Hepatocyte (in vitro differentiated cells): ENCODE measurements around the gene RUSF1. TPM values are rescaled to one million over a fixed set of nuclear protein-coding genes. Genes with fewer than 3 reads are reported as not detected.

Source experiments
- DNase-seq: peaks from one replicate; pipeline ENCODE4 v3.0.0-alpha.2; 2016; ENCODE audit warnings: low spot score
- H2AFZ ChIP-seq: fragments of 200-600 bp; sonication (generic); 2 replicates; pipeline ENCODE4 v1.6.0; 2016; ENCODE audit warnings: antibody characterized with exemption, mild to moderate bottlenecking
- H3K27ac ChIP-seq: fragments of 200-600 bp; sonication (generic); 2 replicates; pipeline ENCODE4 v1.5.1; 2016; ENCODE audit warnings: mild to moderate bottlenecking
- H3K27me3 ChIP-seq: fragments of 200-600 bp; sonication (generic); 2 replicates; pipeline ENCODE4 v1.6.1; 2016
- H3K36me3 ChIP-seq: fragments of 200-600 bp; sonication (generic); replicated peaks from 2 replicates; pipeline ENCODE4 v1.5.1; 2016; ENCODE audit warnings: low read depth; ENCODE audit not compliant: insufficient read depth
- H3K4me1 ChIP-seq: fragments of 200-600 bp; sonication (generic); 2 replicates; pipeline ENCODE4 v1.5.1; 2016; ENCODE audit warnings: mild to moderate bottlenecking, moderate library complexity; ENCODE audit not compliant: insufficient read depth
- H3K4me2 ChIP-seq: fragments of 200-600 bp; sonication (generic); 2 replicates; pipeline ENCODE4 v1.6.0; 2016
- H3K4me3 ChIP-seq: fragments of 200-600 bp; sonication (generic); 2 replicates; pipeline ENCODE4 v1.5.1; 2016; ENCODE audit warnings: mild to moderate bottlenecking
- H3K79me2 ChIP-seq: fragments of 200-600 bp; sonication (generic); 2 replicates; pipeline ENCODE4 v1.6.0; 2017; ENCODE audit warnings: mild to moderate bottlenecking
- H3K9me2 ChIP-seq: fragments of 200-600 bp; sonication (generic); replicated peaks from 2 replicates; pipeline ENCODE4 v1.6.0; 2017; ENCODE audit warnings: mild to moderate bottlenecking; ENCODE audit not compliant: insufficient read depth
- H3K9me3 ChIP-seq: fragments of 200-600 bp; sonication (generic); 2 replicates; pipeline ENCODE4 v1.5.1; 2016; ENCODE audit warnings: low read depth, mild to moderate bottlenecking
- H4K20me1 ChIP-seq: fragments of 200-600 bp; sonication (generic); 2 replicates; pipeline ENCODE4 v1.6.0; 2016; ENCODE audit warnings: mild to moderate bottlenecking; ENCODE audit not compliant: insufficient read depth, poor library complexity, severe bottlenecking
- EZH2 ChIP-seq: fragments of 200-600 bp; sonication (generic); IDR thresholded peaks from 2 replicates; pipeline ENCODE4 v1.6.1; 2016; ENCODE audit warnings: antibody characterized with exemption, mild to moderate bottlenecking, borderline replicate concordance
- EZH2phosphoT487 ChIP-seq: fragments of 200-600 bp; sonication (generic); IDR thresholded peaks from one replicate; pipeline ENCODE4 v1.6.1; 2018; ENCODE audit warnings: antibody characterized with exemption, mild to moderate bottlenecking, low read depth, moderate library complexity; ENCODE audit not compliant: unreplicated experiment, severe bottlenecking
- WGBS: methylation state at CpG from one replicate; pipeline ENCODE4 v1.1.6; 2016; ENCODE audit warnings: low lambda C conversion rate; ENCODE audit errors: missing lambda C conversion rate; 5-methylcytosine and 5-hydroxymethylcytosine counted together
- polyA plus RNA-seq: library from polyadenylated mRNA; unstranded; fragments of >200 nt; fragmentation: Nextera tagmentation; extraction: Ambion mirVana; gene quantifications from 2 replicates; pipeline ENCODE4 v1.2.1, GENCODE V29; 2016
- total RNA-seq: library from RNA; depleted of rRNA; stranded (reverse); fragments of >200 nt; gene quantifications from 2 replicates; pipeline ENCODE4 v1.2.3, GENCODE V29; 2014
- TF ChIP-seq, protein P1 (sequence below): fragments of 200-600 bp; sonication (generic); IDR thresholded peaks from 2 replicates; pipeline ENCODE4 v1.5.1; 2016; ENCODE audit warnings: antibody characterized with exemption, mild to moderate bottlenecking; ENCODE audit not compliant: poor library complexity

Gene RUSF1
- total and polyA plus RNA-seq, 2 experiments from 2014 or later = 56.6 to 77.2 TPM

DNA sequence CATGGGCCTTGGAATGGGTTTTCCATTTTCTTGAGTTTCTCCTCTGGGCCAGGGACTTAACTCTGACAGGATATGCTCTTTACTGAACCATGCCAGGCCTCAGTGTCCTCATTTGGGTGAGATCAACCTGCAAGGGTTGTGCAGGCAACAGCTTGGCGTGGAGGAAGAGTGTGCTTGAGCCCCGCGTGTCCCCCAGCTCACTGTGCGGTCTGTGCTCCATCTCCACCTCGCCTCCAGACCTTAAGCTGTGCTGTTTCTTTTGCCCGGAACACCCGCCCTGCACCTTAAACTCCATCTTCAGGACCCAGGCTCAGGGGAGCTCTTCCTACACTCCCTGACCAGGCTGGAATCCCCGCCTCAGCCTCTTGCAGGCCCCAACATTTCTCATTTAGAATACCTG, 9.7 kb downstream of the RUSF1 start:
- WGBS = 97% methylated on average over 8 of the region's 8 CpGs
- Histone ChIP-seq H3K27me3 (no peaks in the 10 kb centered on the region), H4K20me1 (no peaks in the 10 kb centered on the region), H3K9me2 (no peaks in the 10 kb centered on the region), H3K79me2 (peaks cover 8% of the 10 kb centered on the region), H3K27ac (no peak overlapping the region), H3K4me1 (peaks cover 7% of the 10 kb centered on the region), H3K4me3 (no peak overlapping the region), H2AFZ (no peak overlapping the region), H3K36me3 (no peaks in the 10 kb centered on the region), H3K4me2 (no peak overlapping the region), H3K9me3 (no peaks in the 10 kb centered on the region)
- TF ChIP-seq EZH2 (no peak), EZH2phosphoT487 (no peak)
- TF ChIP-seq, protein P1, sequence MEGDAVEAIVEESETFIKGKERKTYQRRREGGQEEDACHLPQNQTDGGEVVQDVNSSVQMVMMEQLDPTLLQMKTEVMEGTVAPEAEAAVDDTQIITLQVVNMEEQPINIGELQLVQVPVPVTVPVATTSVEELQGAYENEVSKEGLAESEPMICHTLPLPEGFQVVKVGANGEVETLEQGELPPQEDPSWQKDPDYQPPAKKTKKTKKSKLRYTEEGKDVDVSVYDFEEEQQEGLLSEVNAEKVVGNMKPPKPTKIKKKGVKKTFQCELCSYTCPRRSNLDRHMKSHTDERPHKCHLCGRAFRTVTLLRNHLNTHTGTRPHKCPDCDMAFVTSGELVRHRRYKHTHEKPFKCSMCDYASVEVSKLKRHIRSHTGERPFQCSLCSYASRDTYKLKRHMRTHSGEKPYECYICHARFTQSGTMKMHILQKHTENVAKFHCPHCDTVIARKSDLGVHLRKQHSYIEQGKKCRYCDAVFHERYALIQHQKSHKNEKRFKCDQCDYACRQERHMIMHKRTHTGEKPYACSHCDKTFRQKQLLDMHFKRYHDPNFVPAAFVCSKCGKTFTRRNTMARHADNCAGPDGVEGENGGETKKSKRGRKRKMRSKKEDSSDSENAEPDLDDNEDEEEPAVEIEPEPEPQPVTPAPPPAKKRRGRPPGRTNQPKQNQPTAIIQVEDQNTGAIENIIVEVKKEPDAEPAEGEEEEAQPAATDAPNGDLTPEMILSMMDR = no peak
- no peak for DNase-seq

DNA sequence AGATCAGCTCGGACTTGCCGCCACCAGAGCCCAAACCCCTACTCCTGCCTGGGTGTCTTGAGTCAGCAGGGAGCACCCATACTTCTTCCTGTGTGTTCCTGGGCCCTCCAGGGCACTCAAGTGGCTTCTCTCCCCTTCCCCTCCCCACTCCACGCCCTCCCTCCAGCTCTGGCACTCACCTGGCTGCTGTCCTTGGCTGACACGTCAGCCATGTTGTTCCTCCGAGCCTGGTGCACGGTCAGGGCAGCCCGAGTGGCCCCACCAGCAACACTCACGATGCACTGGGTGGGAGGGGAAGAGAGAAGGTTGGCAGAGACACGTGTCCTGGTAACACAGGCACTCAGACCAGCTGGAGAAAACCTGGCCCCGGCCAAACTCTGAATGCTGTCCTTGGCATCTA, 11.5 kb downstream of the RUSF1 start:
- TF ChIP-seq EZH2phosphoT487 (no peak), EZH2 (no peak)
- TF ChIP-seq, protein P1 = no peak
- WGBS = 96% methylated on average over 10 of the region's 10 CpGs

DNA sequence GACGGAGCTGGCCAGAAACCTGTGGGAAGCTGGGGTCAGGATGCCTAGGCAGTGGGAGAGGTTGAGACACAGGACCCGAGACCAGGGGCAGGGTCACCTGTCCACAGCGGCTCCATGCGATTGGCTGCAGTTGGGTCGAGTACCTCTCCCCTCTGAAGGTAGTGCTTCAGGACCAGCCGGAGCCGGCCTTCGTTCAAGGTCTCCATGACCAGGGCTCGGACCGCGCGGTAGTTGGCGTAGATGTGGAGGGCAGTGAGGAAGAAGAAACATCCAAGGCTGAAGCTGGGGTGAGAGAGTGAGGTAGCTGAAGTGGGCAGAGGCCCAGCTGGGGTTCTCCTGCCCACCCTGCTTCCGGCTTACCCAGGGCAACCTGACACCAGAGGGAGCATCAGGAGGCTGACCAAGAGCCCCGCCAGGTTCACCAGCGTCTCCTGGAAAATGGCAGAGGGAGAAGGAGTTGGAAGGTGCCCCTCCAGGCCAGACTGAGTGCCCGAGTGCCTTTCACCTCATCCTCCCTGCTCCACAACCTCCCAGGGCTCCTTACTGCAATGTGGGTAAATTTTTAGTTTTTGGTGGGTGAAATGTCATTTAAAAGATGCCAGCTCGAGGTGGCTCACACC, 14.6 kb downstream of the RUSF1 start:
- H3K4me2 ChIP-seq = no peak overlapping the region
- no peak overlapping the region for H3K27ac ChIP-seq
- H3K4me3 ChIP-seq = no peak overlapping the region
- DNase-seq = no peak
- no peaks in the 10 kb centered on the region for H3K27me3 ChIP-seq
- H4K20me1 ChIP-seq = no peaks in the 10 kb centered on the region
- H3K79me2 ChIP-seq = no peaks in the 10 kb centered on the region
- peaks cover 1% of the 10 kb centered on the region for H3K4me1 ChIP-seq
- no peaks in the 10 kb centered on the region for H3K9me2 ChIP-seq
- TF ChIP-seq EZH2phosphoT487 = no peak
- TF ChIP-seq, protein P1 = no peak
- TF ChIP-seq EZH2 = no peak
- H3K9me3 ChIP-seq = no peaks in the 10 kb centered on the region
- WGBS = 94% methylated on average over 18 of the region's 18 CpGs
- no peaks in the 10 kb centered on the region for H3K36me3 ChIP-seq
- no peak overlapping the region for H2AFZ ChIP-seq

More for the DNA sequence above, 11.5 kb downstream of the RUSF1 start:
- no peaks in the 10 kb centered on the region for H3K9me2 ChIP-seq
- H3K4me2 ChIP-seq = no peak overlapping the region
- no peak overlapping the region for H3K4me3 ChIP-seq
- H3K27me3 ChIP-seq = no peaks in the 10 kb centered on the region
- H3K9me3 ChIP-seq = no peaks in the 10 kb centered on the region
- H2AFZ ChIP-seq = no peak overlapping the region
- H3K4me1 ChIP-seq = peaks cover under 1% of the 10 kb centered on the region
- H3K36me3 ChIP-seq = no peaks in the 10 kb centered on the region
- H3K79me2 ChIP-seq = peaks cover 8% of the 10 kb centered on the region
- H4K20me1 ChIP-seq = no peaks in the 10 kb centered on the region
- DNase-seq = no peak
- no peak overlapping the region for H3K27ac ChIP-seq
